A549 (cell line): Measurements from ENCODE around the gene CPOX.
A peak's percentile ranks its signal among the peaks of the same experiment; 100 is the strongest.

Experiments
- EP300 ChIP-seq, 2 experiments: fragments of >200 bp; sonication (Bioruptor Twin); formaldehyde crosslinking; IDR thresholded peaks; 2 replicates in 1 of 2; 3 replicates in 1 of 2; pipeline ENCODE4 v1.6.1; 2016 to 2017
- JUNB ChIP-seq: fragments of >200 bp; sonication (Bioruptor Twin); formaldehyde crosslinking; IDR thresholded peaks from 2 replicates; pipeline ENCODE4 v1.6.1; 2016
- MAZ ChIP-seq: fragments of 150-350 bp; IDR thresholded peaks from 2 replicates; pipeline ENCODE4 v1.6.1; 2014; ENCODE audit warnings: antibody characterized with exemption, low read depth, low read length, borderline replicate concordance
- PHF8 ChIP-seq: fragments of 200-600 bp; sonication (generic); IDR thresholded peaks from 2 replicates; pipeline ENCODE4 v1.6.1; 2016; ENCODE audit warnings: low read depth, mild to moderate bottlenecking, antibody characterized with exemption, moderate library complexity, borderline replicate concordance
- POLR2A ChIP-seq: IDR thresholded peaks from 2 replicates; pipeline ENCODE4 v1.6.1; 2012; ENCODE audit warnings: mild to moderate bottlenecking, low read length
- POLR2AphosphoS2 ChIP-seq: conservative IDR thresholded peaks from 2 replicates; pipeline ENCODE4 v1.6.1; 2012; ENCODE audit warnings: low read length, improper control_type of control experiment, inconsistent platforms
- RAD21 ChIP-seq, 2 experiments: fragments of >200 bp in 1 of 2; sonication (Bioruptor Twin) in 1 of 2; formaldehyde crosslinking in 1 of 2; IDR thresholded peaks in 1 of 2; conservative IDR thresholded peaks in 1 of 2; 2 replicates in 1 of 2; 3 replicates in 1 of 2; pipeline ENCODE4 v1.6.1; 2012 to 2018; ENCODE audit warnings: inconsistent platforms in 1 of 2
- RFX5 ChIP-seq: fragments of 450-650 bp; IDR thresholded peaks from 2 replicates; pipeline ENCODE4 v1.7.1; 2014; ENCODE audit warnings: antibody characterized with exemption, mild to moderate bottlenecking, moderate library complexity
- SMC3 ChIP-seq: fragments of >200 bp; sonication (Bioruptor Twin); formaldehyde crosslinking; IDR thresholded peaks from 3 replicates; pipeline ENCODE4 v1.6.1; 2018; ENCODE audit warnings: inconsistent platforms
- TF ChIP-seq, protein P1 (sequence below): fragments of >200 bp; sonication (Bioruptor Twin); formaldehyde crosslinking; IDR thresholded peaks from 3 replicates; pipeline ENCODE4 v1.5.1; 2016
- TF ChIP-seq, protein P2 (sequence below): IDR thresholded peaks from 2 replicates; pipeline ENCODE4 v1.6.1; 2012; ENCODE audit warnings: low read depth, borderline replicate concordance
- TF ChIP-seq, protein P3 (sequence below): IDR thresholded peaks from 2 replicates; pipeline ENCODE4 v1.6.1; 2012

DNA sequence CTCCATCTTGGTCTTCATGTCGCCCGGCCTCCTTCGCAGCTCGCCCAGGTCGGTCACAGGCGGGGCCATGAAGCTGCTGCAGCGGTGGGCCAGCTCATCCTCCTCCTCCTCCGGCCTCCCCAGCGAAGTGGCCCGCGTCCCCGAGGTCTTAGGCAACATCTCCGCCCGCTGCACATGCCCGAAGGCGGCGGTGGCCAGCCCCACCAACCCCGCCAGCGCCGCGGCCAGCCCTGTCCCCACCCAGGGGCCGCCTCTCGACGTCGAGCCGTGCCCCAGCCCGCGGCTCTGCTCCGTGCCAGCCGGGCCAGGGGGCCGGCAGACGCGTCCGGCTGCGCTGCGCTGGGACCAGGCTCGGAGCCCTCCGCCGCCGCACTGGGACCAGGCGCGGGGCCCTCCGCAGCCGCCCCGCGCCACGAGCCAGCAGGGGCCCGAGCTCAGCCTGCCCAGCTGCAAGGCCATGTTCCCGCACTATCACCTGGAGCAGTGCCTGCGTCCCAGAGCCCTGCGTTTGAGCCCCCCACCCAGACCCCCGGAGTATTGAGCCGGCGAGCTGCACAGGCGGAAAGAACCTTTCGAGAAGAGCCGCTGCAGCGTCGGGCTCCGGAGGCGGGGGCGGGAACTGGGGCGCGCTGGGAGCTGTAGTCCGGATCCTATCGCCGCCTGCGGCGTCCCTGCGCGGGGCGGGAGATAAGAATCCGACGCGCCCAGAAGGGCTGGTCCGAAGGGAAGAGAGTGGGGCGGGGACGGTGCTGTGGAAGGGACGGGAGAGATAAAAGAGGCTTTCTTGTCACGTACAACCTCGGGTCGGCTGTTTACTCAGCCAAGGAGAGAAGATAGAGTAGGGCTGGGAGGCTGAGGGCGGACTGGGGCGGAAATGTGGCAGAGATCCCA is at the start of gene CPOX:
- TF ChIP-seq RAD21 (conservative IDR thresholded peaks at IDR 0.05 in 1 of 2, IDR thresholded peaks at IDR 0.05 in 1 of 2) (no peak), POLR2A (peak; percentile 50; the same call in 1 of the 2 replicates), JUNB (no peak), PHF8 (no peak), SMC3 (no peak), POLR2AphosphoS2 (no peak), MAZ (no peak), EP300 (IDR thresholded peaks at IDR 0.05) (no peak), RFX5 (no peak)
- TF ChIP-seq, protein P1, sequence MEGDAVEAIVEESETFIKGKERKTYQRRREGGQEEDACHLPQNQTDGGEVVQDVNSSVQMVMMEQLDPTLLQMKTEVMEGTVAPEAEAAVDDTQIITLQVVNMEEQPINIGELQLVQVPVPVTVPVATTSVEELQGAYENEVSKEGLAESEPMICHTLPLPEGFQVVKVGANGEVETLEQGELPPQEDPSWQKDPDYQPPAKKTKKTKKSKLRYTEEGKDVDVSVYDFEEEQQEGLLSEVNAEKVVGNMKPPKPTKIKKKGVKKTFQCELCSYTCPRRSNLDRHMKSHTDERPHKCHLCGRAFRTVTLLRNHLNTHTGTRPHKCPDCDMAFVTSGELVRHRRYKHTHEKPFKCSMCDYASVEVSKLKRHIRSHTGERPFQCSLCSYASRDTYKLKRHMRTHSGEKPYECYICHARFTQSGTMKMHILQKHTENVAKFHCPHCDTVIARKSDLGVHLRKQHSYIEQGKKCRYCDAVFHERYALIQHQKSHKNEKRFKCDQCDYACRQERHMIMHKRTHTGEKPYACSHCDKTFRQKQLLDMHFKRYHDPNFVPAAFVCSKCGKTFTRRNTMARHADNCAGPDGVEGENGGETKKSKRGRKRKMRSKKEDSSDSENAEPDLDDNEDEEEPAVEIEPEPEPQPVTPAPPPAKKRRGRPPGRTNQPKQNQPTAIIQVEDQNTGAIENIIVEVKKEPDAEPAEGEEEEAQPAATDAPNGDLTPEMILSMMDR: no peak
- TF ChIP-seq, protein P2, sequence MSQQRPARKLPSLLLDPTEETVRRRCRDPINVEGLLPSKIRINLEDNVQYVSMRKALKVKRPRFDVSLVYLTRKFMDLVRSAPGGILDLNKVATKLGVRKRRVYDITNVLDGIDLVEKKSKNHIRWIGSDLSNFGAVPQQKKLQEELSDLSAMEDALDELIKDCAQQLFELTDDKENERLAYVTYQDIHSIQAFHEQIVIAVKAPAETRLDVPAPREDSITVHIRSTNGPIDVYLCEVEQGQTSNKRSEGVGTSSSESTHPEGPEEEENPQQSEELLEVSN: peak; percentile 43; the same call in 1 of the 2 replicates
- TF ChIP-seq, protein P3, sequence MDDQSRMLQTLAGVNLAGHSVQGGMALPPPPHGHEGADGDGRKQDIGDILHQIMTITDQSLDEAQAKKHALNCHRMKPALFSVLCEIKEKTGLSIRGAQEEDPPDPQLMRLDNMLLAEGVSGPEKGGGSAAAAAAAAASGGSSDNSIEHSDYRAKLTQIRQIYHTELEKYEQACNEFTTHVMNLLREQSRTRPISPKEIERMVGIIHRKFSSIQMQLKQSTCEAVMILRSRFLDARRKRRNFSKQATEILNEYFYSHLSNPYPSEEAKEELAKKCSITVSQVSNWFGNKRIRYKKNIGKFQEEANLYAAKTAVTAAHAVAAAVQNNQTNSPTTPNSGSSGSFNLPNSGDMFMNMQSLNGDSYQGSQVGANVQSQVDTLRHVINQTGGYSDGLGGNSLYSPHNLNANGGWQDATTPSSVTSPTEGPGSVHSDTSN: no peak
